Measurements from ENCODE around the gene PHOSPHO1.
"Not testable (repeated sequence)": the region's sequence is repeated elsewhere in the genome, so short reads cannot be mapped to it uniquely, and the experiment has no call there.

PHOSPHO1 gene, protein sequence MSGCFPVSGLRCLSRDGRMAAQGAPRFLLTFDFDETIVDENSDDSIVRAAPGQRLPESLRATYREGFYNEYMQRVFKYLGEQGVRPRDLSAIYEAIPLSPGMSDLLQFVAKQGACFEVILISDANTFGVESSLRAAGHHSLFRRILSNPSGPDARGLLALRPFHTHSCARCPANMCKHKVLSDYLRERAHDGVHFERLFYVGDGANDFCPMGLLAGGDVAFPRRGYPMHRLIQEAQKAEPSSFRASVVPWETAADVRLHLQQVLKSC

DNA sequence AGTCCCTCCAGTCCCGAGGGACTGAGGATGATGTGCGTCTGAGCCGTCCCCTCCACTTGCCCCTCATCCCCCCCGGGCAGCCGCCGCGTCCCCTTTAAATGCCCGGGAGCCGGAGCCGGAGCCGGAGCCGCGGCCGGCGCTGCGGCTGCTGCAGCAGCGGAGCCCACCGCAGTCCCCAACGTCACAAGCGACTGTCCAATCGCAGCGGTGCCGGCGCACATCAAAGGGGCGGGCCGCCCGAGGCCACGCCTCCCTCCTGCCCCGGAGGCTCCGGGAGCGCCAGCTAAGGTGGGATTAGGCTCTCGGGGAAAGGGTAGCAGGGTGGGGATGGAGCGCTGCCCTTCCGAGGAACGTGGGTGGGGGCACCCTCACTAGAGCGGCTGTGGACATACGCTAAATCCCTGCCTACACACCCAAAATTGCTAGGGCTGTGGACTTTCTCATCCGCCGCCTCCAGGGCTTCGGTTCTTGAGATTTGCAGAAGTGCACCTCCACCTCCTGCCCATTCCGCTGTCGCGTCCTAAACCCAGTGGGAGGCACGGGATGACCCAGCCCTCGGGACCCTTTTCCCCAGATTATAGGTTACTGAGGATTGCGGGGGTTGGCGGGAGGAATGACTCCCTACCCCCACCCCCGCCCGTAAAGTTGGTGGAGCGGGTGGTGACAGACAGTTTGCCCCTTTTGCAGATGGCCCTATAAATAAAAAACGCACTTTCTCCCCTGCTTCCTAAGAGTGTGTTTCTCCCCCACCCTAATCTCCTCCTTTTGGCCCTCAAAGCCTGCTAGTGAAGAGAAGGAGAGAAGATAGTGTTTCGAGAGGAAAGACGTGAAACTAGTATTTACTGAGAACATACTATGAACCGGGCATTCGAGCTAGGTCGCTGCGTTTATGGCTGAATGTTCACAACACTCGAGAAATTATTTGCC lies at the start of gene PHOSPHO1:
PHOSPHO1 (minus strand) TSS at position 152 of the 927 bp plus-strand sequence. CDS start 4,096 bp downstream, outside the sequence.
- FAIRE-seq (peak; percentile 5), DNase-seq (ENCODE audit: low spot score) (peak; percentile 98)

DNA sequence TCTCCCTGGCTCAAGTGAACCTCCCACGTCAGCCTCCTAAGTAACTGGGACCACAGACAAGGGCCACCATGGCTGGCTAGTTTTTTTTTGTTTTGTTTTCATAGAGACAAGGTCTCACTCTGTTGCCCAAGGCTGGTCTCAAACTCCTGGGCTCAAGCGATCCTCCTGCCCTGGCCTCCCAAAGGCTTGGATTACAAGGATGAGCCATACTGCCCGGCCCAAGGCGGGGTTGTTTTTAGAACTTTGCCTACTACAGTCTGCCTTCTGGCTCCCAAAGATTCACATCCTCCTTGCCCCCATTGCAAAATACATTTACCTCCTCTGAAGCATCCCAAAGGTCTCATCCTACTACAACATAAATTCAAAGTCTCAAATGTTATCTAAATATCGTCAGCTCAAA lies 49.5 kb upstream of the PHOSPHO1 start:
- FAIRE-seq (no peak), DNase-seq (ENCODE audit: low spot score) (no peak)

DNA sequence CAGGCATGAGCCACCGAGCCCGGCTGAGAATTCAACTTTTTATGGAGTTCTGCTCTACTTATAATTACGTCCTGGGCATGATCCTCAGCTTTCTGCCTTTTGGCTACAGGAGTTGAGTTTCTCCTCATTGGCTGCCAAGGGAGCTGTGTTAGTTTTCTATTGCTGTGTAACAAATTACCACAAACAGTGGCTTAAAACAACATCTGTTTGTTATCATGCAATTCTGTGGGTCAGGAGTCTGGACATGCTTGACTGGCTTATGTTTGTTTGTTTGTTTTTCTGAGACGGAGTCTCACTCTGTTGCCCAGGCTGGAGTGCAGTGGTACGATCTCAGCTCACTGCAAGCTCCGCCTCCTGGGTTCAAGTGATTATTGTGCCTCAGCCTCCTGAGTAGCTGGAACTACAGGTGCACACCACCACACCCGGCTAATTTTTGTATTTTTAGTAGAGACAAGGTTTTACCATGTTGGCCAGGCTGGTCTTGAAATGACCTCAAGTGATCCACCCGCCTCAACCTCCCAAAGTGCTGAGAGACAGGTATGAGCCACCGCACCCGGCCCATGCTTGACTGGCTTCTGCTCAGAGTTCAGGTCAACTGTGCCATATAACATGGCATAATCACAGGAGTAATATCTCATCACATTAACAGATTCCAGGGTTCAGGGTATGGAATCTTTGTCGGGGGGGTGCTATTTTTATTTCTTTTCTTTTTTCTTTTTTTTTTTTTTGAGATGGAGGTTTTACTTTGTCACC lies 48.9 kb upstream of the PHOSPHO1 start:
- not testable (repeated sequence) for FAIRE-seq; DNase-seq (ENCODE audit: low spot score)

DNA sequence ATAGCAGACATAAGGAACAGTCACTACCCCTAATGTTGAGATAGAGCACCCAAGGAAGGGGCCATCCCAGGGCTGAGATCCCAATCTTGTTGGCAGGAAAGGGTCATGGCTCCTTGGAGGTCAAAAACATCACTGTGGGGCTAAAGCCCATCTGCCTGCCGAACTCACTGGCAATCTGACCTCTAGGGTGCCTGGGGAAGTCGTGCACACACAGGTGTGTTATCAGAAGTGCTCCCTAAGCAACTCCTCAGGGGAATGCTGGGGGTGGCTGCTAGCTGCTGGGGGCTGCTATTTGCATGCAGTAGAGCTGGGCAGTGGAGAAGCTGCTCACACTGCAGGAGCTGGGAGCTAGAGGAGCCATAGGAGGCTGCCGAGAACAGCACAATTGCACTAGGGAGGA lies 47.5 kb upstream of the PHOSPHO1 start:
- FAIRE-seq (no peak), DNase-seq (ENCODE audit: low spot score) (no peak)

DNA sequence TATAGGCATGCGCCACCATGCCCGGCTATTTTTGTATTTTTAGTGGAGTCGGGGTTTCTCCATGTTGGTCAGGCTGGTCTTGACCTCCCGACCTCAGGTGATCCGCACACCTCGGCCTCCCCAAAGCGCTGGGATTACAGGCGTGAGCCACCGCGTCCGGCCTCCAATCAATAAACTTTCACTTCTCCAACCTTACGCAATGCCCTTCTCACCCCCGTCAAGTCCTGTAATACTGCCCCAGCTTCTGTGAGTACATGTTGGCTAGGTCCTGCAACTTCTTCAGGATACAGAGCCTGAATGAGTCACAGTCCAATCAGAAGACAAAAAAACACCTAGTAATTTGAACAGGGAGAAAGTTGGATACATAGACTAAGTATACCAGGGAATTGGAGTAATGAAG lies 47.1 kb upstream of the PHOSPHO1 start:
- no peak for FAIRE-seq
- no peak for DNase-seq (ENCODE audit: low spot score)

DNA sequence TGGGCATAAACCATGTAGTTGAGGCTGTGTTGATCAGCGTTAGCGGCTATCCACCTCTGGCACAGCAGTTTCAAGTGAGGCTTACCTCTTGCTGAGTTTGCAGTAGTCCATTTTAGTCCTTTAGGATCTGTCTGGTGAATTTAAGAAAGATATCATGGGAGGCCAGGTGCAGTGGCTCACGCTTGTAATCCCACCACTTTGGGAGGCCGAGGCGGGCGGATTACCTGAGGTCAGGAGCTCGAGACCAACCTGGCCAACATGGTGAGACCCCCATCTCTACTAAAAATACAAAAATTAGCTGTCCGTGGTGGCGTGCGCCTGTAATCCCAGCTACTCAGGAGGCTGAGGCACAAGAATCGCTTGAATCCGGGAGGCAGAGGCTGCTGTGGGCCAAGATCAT lies 45.4 kb upstream of the PHOSPHO1 start:
- DNase-seq (ENCODE audit: low spot score); FAIRE-seq: not testable (repeated sequence)

DNA sequence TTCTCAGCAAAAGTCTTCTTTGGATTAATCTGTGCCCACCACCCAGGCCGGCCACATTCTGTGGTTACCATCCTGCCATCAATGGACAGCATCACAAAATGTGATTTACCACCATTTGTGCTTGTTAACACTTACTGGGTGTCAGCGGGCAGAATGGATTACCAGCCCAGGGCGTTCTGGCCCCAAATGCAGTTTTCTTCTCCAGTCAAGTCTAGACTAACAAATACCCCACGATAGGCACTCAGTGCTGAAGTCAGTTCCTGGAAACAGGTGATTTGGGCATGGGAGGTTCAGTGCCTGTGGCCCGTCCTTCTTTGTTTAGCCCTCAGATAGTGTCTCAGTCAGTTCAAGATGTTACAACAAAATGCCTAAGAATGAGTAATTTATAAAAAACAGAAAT lies 38.8 kb upstream of the PHOSPHO1 start:
- FAIRE-seq (no peak), DNase-seq (ENCODE audit: low spot score) (no peak)

DNA sequence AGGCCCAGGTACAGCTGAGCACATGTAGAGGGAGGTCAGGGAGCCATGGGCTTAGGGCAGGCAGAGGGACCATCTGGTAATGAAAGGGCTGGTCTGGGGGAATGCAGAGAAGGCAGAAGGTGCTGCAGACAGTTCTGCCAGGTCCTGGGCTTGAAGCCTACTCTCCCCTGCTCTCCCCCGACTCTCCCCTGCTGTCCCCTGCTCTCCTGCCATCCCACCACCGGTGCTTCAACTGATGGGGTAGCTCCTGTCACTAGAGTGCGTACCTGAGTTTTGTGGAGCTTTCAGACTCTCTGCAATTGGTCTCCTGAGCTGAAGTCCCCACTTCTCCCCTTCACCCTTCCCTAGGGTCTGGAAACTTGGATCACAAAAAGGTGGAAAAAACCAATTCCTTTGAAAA lies 37.3 kb upstream of the PHOSPHO1 start:
- FAIRE-seq (no peak), DNase-seq (ENCODE audit: low spot score) (no peak)

DNA sequence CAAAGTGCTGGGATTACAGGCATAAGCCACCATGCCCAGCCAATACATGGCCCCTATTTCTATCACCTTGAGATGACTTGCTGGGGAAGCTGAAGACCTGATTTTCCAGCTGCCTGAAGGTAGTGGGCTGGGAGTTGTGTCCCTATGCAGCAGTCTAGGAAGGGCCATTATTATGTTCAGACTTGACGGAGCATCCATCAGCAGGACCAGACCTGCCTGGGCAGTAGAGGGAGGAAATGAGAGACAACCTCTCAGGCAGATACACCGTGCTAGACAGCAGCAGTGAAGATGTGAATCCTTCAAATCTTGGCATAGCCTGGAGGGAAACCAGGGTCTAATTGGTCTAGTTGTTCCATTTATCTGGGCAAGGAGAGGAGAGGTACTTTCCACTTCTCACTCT lies 35.6 kb upstream of the PHOSPHO1 start:
- no peak for FAIRE-seq
- no peak for DNase-seq (ENCODE audit: low spot score)

DNA sequence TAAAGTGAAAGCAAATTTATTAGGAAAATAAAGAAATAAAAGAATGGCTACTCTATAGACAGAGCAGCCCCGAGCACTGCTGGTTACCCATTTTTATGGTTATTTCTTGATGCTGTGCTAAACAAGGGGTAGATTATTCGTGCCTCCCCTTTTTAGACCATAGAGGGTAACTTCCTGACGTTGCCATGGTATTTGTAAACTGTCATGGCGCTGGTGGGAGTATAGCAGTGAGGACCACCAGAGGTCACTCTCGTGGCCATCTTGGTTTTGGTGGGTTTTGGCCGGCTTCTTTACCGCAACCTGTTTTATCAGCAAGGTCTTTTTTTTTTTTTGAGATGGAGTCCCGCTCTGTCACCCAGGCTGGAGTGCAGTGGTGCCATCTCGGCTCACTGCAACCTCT lies 31.0 kb upstream of the PHOSPHO1 start:
- FAIRE-seq; DNase-seq (ENCODE audit: low spot score): not testable (repeated sequence)

DNA sequence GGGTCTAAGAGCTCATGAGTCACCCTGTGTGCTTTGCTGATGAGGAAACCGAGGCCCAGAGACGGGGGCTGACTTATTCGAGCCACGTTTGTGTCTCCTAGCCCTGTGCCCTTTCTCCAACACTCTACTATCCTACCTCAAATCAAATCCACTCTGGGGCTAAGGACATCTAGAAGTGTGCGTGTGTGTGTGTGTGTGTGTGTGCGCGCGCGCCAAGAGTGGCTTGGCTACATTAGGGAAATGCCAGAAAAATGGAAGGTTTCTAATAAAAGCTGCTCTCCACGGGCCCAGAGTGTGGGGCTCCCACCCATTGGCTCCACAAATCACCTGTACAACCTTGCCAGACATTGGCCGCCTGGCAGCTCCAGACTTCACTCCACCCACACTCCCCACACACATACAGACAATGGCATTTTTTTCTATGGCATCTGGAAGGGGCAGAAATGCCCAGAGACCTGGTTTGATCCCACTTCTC lies 30.3 kb upstream of the PHOSPHO1 start:
- DNase-seq (ENCODE audit: low spot score) (peak; percentile 41), FAIRE-seq (no peak)

DNA sequence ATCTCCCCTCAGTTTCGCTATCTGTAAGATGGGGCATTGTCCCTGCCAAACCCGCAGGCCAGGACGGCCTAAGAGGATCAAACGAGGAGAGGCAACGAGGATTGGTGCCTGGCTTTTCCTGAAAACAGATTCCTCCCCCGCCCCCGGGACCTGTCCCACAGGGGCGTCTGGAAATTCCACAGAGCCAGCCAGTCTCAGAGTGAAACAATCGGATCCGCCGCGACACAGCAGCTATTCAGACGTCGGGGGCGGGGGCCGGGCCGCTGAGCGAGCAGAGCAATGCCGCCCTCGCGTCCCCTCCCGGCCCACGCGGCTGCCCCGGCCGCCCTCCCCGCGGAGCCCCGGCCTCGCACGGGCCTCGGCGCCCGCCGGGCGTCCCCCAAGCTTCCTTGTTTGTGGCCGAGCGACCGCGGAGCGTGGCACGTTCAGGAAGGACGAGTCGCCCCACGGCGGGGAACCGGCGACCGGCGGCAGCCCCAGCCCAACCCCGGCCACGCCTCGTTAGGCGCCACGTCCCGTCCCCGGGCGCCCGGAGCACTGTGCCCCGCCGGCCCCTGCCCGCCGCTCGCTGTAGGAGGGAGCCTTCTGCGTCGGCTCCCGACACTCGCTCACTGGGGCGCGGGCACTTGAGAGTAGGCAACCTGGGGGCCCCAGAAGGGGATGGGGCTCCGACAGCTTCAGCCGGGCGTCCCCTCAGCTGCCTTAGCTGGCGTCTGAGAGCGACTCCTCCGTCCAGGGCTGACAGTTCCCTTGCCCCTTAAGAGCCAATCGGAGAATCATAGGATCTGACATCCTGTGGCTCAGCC lies 29.6 kb upstream of the PHOSPHO1 start:
- FAIRE-seq (no peak), DNase-seq (ENCODE audit: low spot score) (peak; percentile 84)

DNA sequence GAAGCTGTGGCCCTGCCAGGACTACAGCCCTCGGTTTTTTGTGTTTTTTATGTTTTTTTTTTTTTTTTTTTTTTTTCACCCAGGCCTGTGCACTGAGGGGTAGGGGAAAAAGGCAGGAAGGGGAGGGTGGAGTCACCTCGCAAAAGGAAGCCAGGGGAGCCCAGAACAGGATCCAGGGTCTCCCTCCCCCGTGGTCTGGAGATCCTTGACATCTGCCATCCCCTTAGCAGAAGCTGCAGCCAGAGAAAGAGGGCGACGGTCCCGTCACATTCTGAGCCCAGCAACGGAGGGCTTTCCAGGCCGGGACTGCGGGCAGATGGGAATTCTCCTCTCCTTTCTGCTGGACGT lies 29.1 kb upstream of the PHOSPHO1 start:
- DNase-seq (ENCODE audit: low spot score) (no peak), FAIRE-seq (no peak)

DNA sequence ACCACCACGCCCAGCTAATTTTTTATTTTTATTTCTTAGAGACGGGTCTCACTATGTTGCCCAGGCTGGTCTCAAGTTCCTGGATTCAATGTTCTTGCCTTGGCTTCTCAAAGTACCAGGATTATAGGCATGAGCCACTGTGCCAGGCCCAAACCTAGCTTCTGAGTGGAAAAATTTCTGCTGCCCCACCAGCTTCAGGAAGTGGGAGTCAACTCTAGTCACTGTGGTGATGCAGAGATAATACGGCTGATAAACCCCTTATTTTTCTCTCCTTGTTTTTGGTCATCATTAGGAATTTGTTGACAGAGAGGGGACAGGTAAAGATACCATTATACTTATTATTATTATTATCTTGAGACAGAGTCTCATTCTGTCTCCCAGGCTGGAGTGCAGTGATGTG lies 27.8 kb upstream of the PHOSPHO1 start:
- no peak for FAIRE-seq
- DNase-seq (ENCODE audit: low spot score): no peak

DNA sequence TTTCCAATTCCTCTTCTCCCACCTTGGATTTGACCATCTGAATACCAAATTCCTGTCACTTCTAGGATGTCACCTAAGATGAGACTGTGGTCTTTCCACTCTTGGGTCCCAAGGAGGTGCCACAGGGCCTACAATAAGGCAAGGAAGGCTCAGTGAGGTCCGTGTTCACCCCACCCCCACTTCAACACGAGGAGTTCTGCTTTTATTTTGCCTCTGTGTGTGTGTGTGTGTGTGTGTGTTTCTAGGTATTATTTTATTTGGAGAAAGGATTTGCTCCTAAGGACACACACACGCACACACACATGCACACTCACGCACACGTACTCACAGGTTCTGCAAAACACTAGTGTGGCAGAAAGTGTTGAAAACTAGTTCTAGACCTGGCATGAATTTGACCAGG lies 24.5 kb upstream of the PHOSPHO1 start:
- no peak for FAIRE-seq
- DNase-seq (ENCODE audit: low spot score): no peak

DNA sequence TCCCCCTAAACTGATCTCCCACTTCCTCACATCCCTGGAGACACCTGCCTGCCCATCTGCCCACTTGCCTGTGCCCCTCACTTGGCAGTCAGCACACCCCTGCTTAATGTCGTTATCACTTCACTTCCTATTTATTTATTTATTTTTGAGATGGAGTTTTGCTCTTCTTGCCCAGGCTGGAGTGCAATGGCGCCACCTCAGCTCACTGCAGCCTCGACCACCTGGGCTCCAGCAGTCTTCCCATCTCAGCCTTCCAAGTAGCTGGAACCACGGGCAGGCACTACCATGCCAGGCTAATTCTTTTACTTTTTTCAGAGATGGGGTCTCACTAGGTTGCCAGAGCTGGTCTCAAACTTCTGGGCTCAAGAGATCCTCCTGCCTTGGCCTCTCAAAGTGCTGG lies 23.5 kb upstream of the PHOSPHO1 start:
- DNase-seq (ENCODE audit: low spot score) (no peak), FAIRE-seq (no peak)

DNA sequence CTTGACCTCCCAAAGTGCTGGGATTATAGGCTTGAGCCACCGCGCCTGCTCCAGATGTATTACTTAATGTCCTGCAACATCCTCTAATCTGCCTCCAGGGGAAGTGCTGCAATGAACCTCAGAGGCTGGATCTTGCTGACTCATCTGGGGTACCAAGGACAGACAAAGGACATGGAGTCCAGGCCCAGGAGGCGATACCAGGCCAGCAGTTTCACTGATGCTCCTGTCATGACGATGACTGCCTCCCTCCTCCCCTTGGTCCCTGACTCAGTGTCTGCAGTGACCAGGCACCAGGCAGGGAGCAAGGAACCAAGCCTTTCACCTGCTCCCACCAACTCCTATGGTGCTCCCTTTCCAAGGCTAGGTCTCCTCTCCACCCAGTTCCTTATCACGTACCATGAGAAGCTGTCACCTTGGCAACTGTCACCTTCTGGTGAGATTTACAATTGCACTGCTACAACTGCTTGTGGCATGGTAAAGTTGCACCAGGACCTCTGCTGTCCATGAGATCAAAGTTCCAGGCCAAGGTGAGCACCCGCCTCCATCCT lies 21.6 kb upstream of the PHOSPHO1 start:
- FAIRE-seq (no peak), DNase-seq (ENCODE audit: low spot score) (no peak)

DNA sequence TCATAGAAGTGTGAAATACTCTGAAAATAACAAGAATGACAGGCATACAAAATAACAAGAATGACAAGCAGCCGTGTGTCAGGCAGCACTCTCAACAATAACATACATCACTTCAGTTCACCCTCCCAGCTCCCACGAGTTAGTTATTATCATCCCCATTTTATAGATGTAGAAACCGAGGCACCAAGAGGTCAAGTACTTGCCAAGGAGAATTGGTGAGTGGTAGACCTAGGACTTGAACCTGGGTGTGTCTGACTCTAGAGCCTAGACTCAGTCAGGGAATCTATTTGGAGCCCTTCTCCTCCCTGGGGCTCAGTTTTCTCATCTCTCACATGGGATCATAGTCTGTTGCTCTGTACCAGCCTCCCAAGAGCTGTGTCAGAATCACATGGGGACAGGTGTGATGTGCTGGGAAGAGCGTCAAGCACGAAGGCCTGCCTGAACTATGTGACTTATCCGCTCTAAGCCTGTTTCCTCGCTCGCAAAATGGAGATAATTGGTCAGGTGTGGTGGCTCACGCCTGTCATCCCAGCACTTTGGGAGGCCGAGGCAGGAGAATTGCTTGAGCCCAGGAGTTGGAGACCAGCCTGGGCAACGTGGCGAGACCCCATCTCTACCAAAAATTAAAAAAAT lies 19.4 kb upstream of the PHOSPHO1 start:
- DNase-seq (ENCODE audit: low spot score) (no peak), FAIRE-seq (no peak)

DNA sequence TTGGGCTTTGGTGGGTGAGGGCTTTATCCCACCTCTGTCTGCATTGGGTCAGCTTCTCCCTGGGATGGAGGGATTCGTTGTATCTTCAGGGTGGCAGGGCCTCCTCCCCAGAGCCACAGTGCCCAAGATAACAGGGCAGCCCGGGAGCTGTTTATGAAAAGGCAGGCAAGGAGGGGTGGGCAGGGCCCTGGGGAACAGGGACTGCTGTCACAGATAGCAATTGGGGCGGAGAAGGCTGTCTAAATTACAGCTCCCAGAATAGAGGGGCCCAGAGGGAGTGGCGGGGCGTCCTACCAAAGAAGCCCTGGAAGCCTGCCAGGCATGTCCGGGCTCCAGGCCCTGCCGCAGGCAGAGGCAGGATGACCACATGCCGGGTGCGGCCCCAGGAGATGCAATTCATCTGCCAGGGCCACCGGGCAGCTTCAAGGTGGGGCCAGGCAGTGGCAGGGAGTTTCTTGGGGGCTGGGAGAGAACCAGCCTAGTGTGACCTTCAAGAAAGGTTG lies 18.8 kb upstream of the PHOSPHO1 start:
- DNase-seq (ENCODE audit: low spot score) (peak; percentile 48), FAIRE-seq (no peak)

DNA sequence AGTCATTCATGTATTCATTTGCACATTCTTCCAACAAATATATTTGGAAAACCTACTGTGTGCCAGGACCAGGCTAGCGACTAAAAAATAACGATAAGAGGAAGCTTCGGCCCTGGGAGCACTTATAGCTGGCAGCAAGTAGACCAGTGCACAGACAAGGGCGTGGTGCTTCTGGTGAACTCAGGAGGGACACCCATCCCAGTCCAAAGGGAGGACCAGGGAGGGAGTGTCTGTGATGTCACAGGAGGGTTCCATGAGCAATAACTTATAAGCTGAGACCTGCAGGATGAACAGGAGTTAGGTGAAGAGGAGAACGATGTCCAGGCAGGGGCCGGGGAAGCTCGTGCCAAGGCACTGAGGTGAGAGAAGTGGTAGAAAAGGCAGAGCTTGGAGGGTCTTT lies 17.4 kb upstream of the PHOSPHO1 start:
- DNase-seq (ENCODE audit: low spot score) (no peak), FAIRE-seq (no peak)
